GM18526 (cell line): ENCODE data around the gene G3BP2.
A peak's percentile ranks its signal among the peaks of the same experiment; 100 is the strongest.

Experiments
- POLR2A ChIP-seq: IDR thresholded peaks from 3 replicates; pipeline ENCODE4 v1.6.1; 2011; ENCODE audit not compliant: insufficient read length; ENCODE audit errors: extremely low read depth

Gene G3BP2

DNA sequence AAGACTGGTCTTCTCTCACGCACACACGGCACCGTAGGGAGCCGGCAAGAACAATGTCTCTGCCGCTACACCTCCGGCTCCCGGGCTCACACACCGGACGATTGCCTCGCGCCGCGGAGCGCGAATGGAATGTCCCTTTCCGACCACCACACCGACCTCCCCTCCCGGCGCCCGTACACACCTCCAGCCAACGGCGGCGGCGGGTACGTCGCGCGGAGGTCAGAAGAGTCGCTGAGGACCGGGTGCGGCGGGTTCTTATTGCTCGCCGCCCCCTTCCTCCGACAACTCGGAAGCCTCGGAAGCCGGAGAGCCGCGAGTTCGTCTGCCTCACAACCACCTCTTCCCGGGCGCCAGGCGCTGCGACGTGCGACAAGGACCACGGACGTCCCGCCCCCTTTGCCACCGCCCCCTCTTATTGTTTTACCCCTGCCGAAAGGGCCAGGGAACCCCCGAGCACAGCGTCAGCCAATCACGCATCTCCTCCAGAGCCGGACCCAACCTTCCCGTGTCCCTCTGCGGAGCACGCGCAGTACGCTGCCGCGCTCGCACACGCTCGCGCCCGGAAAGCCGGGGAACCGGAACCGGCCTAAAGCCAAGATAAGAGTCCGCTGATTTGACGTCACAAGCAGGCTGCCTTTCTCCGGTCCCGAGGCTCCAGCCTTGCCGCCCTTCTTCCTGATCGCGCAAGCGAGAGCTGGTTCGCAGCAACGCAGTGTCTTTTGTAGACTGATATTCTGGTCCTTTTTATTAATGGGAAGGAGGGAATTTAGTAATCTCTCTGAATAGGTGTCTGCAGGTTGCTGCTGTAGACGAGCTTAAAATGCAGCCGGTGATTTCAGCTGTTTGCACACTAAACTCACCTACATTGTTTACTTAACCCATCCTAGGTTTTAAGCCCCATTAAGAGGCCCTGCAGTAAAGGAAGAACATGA lies at the start of gene G3BP2:
Gene G3BP2 (minus strand): TSS at position 385 of the 932 bp plus-strand sequence. CDS start 11,386 bp downstream, outside the sequence.
- peak; percentile 90 for TF ChIP-seq POLR2A

DNA sequence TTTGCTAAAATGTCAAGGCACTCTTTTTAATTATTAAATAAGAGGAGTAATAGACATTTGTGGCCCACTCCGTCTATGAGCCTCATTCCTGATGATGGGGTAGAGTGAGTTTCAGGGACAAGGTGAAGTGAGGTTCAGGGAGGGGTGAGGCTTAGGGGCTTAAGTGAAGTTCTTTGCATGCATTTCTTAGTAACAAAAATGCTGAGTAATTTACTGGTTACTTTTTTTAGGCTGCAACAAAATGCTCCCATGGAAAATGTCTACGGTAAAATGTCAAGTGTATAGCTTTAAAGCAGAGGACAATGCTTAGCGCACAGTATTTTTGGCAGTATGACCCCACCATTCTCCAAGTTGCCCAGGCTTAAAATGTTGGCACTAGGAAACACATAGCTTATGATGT lies 49.2 kb upstream of the G3BP2 start:
- no peak for TF ChIP-seq POLR2A

DNA sequence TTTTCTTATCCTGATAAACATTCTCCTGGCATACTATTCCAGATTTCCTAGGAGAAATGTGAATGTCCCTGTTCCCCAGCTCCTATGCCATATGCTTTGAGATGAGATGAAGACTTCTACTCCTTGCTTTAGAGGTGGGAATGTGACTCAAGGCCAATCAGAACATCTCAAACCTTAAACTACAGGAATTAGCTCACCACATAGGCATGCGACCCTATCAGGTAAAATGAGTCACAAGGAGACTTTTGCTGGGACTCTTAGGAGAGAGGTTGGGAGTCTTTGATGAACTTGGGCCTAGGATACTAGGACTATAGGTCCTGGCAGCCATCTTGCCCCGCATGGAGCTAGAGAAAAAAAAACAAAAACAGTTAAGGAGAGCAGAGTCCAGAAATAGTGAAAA lies 45.3 kb upstream of the G3BP2 start:
- no peak for TF ChIP-seq POLR2A

DNA sequence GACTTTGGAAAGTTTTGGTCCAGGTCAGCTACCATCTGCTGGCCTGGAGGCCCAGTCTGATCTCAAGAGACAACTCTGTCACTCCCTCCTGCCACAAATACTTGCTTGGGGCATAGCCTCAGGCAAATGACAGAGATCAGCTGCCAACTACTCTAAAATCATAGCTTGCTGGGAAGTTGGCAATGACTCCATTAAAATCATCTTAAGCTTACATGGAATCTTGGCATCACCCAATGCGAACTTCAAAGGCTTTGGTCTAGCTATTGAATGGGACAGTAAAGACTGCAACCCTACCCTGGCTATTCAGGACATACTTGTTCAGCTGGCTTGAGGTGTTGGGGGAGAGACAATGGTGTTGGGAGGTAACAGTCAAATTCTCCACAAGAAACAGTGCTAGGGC lies 44.2 kb upstream of the G3BP2 start:
- no peak for TF ChIP-seq POLR2A

GRCh38 chr4:75715105-75715799 lies 42.0 kb upstream of the G3BP2 start:
- TF ChIP-seq POLR2A, result no peak

GRCh38 chr4:75714704-75715103 lies 41.5 kb upstream of the G3BP2 start:
- TF ChIP-seq POLR2A, result no peak

DNA sequence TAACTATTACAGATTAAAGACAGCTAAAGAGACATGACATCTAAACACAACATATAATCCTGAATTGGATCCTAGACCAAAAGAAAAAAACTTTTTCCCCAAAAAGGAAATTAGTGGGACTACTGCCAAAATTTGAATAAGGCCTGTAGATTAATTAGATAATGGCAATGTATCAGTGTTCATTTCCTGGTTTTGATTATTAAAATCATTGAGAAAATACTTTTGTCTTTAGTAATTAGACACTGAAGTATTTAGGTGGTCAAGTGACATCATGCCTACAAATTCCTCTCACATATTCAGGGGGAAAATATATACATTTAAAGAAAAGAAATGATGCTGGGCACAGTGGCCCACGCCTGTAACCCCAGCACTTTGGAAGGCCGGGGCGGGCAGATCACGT lies 40.8 kb upstream of the G3BP2 start:
- TF ChIP-seq POLR2A, result no peak

DNA sequence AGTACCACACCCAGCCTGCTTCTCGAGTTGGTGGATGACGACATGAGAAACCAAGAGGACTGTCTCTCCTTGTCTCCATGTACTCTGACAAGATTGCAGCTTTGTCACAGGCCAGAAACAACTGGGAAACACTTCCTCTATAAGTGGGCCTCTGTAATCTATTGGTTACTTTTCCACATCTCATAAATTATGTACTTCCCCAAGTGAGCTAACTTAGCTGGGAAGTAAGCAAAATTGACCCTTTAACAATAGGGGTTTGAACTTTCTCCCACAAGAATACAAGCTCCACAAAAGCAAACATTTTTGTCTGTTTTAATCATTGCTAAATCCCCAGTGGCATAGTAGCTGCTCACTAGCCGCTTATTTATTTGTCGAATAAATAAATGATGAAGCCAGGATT lies 37.0 kb upstream of the G3BP2 start:
- TF ChIP-seq POLR2A, result no peak

- no peak for TF ChIP-seq POLR2A
Measured at GRCh38 chr4:75708218-75708691, 35.0 kb upstream of the G3BP2 start.

- no peak for TF ChIP-seq POLR2A
Measured at GRCh38 chr4:75705198-75705977, 32.2 kb upstream of the G3BP2 start.

DNA sequence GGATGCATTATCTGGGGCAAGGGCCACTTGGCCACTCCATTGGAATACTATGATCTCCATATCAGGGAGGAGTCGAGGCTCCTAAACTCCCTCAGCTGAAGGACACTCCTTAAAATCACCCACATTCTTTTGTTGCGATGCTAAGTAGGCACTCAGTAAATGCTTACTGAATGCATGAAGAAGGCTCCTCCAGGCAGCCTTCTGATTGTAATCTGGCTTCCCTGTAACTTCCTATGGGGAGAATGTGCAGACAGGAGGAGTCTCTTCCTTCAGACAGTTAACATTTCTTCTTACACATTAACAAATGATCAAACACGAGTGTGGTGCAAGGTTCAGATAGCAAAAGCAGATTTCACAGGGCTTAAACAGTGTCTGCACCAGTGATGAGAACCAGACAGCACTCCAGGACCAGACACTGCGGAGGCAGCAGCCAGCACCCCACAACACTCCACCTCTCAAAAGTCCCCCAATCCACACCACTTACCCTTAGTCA lies 29.8 kb upstream of the G3BP2 start:
- TF ChIP-seq POLR2A, result no peak

- TF ChIP-seq POLR2A, result no peak
Measured at GRCh38 chr4:75699299-75699698, 26.1 kb upstream of the G3BP2 start.

- TF ChIP-seq POLR2A, result no peak
Measured at GRCh38 chr4:75698963-75699228, 25.7 kb upstream of the G3BP2 start.

DNA sequence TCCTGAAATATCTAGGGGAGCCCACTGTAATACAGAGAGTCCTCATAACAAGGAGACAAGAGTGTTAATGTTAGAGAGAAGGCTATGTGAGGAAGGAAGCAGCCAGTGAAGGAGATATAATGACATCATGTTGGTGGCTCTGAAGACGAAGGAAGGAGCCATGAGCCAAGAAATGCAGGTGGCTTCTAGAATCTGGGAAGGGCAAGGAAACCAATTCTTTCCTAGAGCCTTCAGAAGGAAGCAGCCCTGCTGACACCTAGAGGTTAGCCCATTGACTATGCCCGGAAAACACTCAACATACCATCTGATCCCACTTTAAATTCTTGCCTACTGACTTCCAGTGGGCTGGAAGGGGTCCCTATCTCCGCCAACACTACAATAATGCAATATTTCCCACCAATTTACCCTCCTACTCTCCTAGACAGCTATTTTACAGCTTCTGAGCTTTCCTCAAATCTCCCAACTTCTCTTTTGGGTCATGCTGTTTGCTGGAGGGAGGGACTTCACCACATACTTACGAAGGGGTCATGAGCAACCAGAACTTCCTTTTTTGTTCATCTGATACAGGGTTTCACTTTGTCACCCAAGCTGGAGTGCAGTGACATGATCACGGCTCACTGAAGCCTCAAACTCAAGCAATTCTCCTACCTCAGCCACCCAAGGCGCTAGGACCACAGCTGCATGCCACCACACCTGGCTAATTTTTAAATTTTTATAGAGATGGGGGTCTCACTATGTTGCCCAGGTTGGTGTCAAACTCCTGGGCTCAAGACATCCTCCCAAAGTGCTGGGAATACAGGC lies 25.2 kb upstream of the G3BP2 start:
- TF ChIP-seq POLR2A, result no peak

DNA sequence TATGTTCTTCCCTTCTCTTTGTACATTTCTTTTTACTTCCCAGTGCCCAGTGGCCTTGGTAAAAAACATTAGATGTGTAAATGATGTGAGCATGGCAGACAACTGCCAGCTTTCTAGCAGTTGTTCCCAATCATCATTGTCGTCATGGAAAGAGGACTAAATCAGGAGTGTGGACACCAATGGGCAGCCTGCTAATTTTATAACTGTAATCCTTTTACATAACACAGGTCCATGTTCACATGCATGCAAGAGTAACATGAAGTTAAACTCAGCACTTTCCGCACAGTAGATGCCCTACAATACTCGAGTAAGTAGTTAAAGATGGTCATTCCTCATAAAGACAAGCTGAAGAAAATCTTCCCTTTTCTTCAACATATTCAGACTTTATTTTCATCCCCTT lies 23.4 kb upstream of the G3BP2 start:
- no peak for TF ChIP-seq POLR2A

DNA sequence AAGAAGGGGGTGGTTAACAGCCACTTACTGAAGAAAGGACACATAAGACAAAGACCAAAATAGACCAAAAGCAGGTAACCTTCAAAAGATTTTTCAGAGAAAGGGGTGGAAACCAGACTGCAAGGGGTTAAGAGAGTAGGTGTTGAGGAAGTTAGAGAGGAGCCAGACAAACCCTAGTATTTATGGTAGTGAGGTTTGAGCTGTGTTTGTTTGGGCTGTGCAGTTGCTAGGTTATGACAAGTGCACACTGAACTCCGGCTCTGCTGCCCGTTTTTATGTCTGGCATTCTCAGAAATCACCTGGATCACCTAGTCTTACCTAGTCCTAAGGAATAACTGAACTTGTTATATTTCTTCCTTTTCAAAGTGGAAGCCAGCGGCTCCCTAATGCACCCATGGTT lies 22.9 kb upstream of the G3BP2 start:
- TF ChIP-seq POLR2A, result no peak
